GM15510 (cell line): Measurements from ENCODE around the gene OGDH.

Source experiments
- POLR2A ChIP-seq: IDR thresholded peaks from 3 replicates; pipeline ENCODE4 v1.6.1; 2011; ENCODE audit warnings: borderline replicate concordance; ENCODE audit not compliant: insufficient read length; ENCODE audit errors: extremely low read depth

The OGDH gene

DNA sequence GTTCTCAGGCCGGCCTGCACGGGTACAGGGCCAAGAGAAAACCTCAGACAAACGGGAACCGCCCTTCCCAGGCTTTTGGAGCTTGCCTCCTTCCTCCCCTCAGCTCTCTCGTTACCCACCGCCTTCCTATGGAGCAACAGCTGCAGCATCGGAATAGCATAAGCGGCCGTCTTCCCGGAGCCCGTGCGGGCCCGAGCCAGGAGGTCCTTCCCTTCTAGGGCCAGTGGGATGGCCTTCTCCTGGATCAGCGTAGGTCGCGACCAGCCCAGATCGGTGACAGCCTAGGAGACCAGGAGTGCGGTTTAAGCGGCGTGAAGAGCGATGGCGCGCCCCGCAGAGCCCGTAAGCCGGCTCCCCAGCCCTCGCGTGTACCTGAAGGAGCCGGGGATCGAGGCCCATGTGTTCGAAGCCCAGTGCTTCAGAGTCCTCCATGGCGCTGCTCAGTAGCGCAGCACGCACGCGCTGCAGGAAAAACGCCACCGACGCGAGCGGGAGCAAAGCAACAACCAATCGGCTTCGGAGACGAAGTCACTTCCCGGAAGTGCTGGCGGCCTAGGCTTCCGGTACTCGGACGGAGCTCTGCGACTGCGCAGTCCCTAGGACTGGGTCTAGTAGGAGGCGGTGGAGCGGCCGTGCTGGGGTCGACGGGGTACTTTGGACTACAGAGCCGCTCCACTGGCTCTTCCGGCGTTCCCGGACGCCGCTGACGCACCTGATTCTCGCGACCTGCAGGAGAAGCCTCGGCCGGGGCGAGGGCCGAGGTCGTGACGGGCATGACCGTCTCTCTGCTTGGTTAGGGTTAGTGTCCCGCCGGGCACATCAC, 32.8 kb upstream of the OGDH start, which contains the start of gene DDX56:
Gene DDX56 (minus strand): TSS at position 445 of the 823 bp plus-strand sequence. CDS start 13 bp downstream, at position 432.
- peak; percentile 99 for TF ChIP-seq POLR2A

- TF ChIP-seq POLR2A, result no peak
Observed at GRCh38 chr7:44574287-44574872, 32.0 kb upstream of the OGDH start.

GRCh38 chr7:44575054-44575453, 31.4 kb upstream of the OGDH start:
- TF ChIP-seq POLR2A, result no peak

DNA sequence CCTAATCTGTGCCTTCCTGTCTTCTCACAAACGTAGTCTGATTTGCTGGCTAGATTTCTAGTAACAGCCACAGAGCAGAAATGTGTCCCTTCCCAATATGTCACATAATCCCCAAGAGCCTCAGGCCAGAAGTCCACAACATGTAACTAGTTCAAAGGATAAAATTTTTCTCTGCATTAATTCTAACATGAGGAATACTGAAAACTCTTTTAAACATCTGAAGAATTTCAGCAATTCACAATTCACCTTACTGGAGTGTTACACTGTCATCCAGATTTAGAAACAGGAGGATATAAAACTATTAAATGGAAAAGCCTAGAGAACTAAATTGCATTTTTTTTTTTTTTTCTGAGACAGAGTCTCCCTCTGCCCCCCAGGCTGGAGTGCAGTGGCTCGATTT, 30.2 kb upstream of the OGDH start:
- no peak for TF ChIP-seq POLR2A

DNA sequence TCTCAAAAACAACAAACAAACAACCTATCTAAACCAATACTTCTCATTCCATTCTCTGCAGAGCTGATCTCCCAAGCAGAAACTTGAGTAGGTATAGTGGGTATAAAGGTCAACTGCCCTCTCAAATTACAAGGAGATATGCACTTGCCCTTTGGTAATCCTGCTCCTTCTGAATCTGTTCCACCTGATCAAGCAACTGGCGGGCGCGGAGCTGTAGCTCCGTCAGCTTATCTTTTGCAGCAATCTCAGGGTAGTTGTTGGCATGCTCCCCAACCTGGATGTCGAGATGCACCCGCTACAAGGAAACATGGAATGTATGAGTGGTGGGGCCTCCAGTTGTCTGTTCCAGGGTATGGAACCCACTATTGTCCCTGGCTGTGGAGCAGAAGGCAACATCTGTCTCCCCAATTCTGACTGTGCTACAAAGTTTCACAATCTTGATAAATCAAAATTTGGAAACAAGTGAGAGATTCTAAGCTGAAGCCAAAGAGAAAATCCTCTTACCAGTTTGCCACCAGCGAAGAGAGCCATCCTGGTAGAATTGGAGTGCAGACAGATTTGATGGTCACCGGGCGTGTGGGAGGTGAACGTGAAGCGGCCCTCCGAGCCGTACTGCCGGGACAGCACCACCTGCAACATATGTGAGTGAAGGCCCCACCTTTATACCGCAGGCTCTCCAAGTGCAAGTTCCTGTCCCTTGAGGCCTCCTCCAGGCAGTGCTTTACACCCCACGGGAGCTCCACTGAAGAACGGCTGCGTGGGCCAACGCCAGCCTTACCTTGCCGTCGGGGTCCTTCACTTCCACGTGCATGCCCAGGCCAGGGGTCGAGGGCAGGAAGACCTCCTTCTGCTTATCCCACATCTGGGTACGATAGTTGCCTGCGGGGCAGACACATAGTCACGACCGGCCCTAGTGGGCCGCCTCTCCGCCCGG, 25.2 kb upstream of the OGDH start:
- TF ChIP-seq POLR2A, result no peak

DNA sequence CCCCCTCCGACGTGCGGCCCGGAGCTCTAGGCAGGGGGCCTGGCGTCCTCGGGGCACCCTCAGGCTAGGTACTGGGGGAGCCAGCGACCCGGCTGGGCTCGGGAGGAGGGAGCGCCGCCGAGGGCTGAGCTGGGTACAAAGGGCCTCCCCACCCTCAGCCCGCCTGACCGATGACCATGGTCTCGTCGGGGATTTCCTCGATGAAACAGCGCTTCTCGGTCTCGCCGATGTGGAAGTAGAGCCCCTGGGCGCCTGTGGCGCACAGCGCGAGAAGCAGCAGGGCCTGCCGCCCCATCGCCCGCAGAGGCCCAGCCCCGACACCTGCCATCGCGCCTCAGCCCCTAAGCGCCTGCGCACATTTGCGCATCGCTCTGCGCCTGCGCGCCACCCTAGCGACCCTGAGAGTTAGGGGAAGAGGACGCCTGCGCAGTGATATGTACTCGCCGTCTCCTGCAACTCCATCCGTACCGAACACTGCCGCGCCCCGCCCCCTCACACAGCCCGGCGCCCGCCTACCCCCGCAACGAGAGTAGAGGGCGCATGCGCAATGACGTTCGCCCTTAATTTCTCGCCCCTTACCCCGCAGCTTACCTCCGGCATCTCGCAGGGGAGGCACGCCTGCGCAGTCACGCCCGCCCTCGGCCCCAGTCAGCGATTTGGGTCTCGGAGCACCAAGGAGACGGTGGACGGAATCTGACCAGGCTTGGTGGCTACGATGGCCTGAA, 24.4 kb upstream of the OGDH start, which contains the start of gene TMED4:
Gene TMED4 (minus strand): TSS at position 353 of the 725 bp plus-strand sequence. CDS start 25 bp downstream, at position 328.
- peak; percentile 91 for TF ChIP-seq POLR2A

GRCh38 chr7:44583146-44583865, 23.1 kb upstream of the OGDH start:
- no peak for TF ChIP-seq POLR2A

GRCh38 chr7:44587843-44588711, 18.4 kb upstream of the OGDH start:
- no peak for TF ChIP-seq POLR2A

DNA sequence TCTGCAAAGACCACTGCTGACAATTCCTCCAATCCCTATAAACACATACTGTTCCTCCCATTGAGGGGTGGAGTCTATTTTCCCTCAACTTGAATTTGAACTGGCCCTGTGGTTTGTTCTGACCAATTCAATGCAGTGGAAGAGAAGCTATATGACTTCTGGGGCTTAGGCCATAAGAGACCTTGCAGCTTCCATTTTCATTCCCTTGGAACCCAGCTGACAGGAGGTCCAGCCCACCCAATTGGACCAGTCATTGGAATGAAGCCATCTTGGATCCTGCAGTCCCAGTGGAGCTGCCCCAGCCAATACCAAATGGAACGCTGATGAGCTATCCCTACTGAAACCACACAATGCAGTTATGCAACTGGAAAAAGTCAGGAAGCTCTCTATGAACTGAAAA, 15.5 kb upstream of the OGDH start:
- TF ChIP-seq POLR2A, result no peak

DNA sequence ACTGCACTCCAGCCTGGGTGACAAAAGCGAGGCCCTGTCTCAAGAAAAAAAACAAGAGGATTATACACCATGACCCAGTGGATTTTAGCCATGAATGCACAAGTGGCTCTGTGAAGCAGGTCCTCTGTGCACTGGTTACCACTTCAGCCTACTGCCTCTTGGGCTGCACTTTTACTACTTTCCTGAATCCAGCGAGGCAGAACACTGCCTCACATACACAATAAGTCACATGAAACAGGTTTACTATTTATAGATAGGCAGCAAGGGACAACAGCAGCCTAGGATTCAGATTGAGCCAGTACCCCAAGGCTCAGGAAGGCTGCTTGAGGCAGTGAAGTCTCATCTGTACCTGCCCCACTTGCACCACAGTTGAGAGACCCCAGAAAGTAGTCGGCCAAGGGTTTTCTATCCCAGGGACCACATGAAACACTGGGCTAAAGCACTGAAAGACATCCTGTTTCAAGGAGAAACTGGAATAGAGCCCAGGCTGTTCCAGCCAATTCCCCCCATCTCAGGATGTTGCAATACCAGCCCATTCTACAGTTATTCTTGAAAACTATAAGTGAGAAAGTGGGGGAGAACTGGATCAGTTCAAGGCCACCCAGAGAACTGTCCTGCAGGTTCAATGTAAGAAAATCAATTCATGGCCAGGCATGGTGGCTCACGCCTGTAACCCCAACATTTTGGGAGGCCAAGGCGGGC, 10.3 kb upstream of the OGDH start:
- no peak for TF ChIP-seq POLR2A

DNA sequence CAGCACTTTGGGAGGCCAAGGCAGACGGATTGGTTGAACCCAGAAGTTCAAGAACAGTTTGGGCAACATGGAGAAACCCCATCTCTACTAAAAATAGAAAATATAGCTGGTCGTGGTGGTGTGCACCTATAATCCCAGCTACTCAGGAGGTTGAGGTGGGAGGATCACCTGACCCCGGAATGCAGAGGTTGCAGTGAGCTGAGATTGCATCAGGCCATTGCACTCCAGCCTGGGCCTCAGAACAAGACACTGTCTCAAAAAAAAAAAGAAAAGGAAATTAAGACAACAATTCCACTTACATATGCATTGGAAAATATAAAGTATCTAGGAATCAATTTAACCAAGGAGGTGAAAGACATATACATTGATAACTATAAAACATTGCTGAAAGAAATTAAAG, 7.2 kb upstream of the OGDH start:
- no peak for TF ChIP-seq POLR2A

DNA sequence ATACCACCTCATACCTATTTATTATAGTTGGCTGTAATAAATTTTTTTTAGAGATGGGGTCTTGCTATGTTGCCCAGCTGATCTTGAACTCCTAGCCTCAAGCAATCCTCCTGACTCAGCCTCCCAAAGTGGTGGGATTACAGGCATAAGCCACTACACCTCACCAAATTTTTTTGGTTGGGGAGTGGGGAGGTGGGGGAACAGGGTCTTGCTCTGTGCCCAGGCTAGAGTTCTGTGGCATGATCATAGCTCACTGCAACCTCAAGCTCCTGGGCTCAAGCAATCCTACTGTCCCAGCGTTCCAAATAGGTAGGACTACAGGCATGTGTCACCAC, 3.9 kb upstream of the OGDH start:
- TF ChIP-seq POLR2A, result no peak
